ENCODE results near the gene NOL11. TPM values are rescaled to one million over a fixed set of nuclear protein-coding genes. Genes with fewer than 3 reads are reported as not detected.

Gene NOL11
- total and polyA plus RNA-seq, 2 of the 8 experiments (the other 6 are each of a cell fraction or from before 2014, with no cell fraction given): 58.0 to 97.2 TPM

- Histone ChIP-seq H3K23ac (ENCODE audit: insufficient read length) (no peak overlapping the region), H3K36me3 (ENCODE audit: control insufficient read depth in 2 of 4, insufficient read depth in 4 of 4, low read length in 3 of 4) (peaks cover 2 to 55% (median 15%) of the 10 kb centered on the region in 4 experiments; a peak in 6 of 8 replicates)
- POLR2A ChIA-PET (ENCODE audit: partially characterized antibody): interaction anchor here (0.7 to 1.9 kb wide), 4 partner anchors 12 to 44 kb away, joined by 3 to 6 read pairs (median 3); no protein-coding TSS in a partner anchor
- TF ChIP-seq SIN3A (conservative IDR thresholded peaks at IDR 0.05 in 1 of 2, IDR thresholded peaks at IDR 0.05 in 1 of 2; ENCODE audit: low read depth in 1 of 2, low read length in 2 of 2) (no peak), TCF12 (IDR thresholded peaks at IDR 0.05; ENCODE audit: low read depth, low read length) (no peak), EP300 (IDR thresholded peaks at IDR 0.05; ENCODE audit: borderline replicate concordance in 1 of 2, low read depth in 2 of 2, low read length in 2 of 2) (no peak), SIX5 (IDR thresholded peaks at IDR 0.05; ENCODE audit: low read depth, low read length) (no peak), TBP (IDR thresholded peaks at IDR 0.05; ENCODE audit: low read depth, low read length) (no peak), HDAC6 (IDR thresholded peaks at IDR 0.05; ENCODE audit: low read depth, low read length) (no peak)
These were observed 32.3 kb downstream of the NOL11 start for GRCh38 chr17:67750067-67750466.

More at GRCh38 chr17:67750067-67750466, 32.3 kb downstream of the NOL11 start:
- H4K91ac ChIP-seq (replicated peaks; ENCODE audit: insufficient read length, low read length): no peak overlapping the region
- H3K9ac ChIP-seq (replicated peaks in 1 of 4; ENCODE audit: extremely low read depth in 1 of 4, low read depth in 3 of 4, low read length in 3 of 4): no peak overlapping the region
- H3K79me2 ChIP-seq (ENCODE audit: control insufficient read depth in 1 of 2, insufficient read depth in 2 of 2, low read length in 2 of 2): no peaks in the 10 kb centered on the region
- no peak overlapping the region for H4K5ac ChIP-seq (ENCODE audit: insufficient read length, low read depth, low read length)
- peaks cover 0 to 21% (median 18%) of the 10 kb centered on the region in 4 experiments; a peak in 6 of 7 replicates for H3K4me1 ChIP-seq (replicated peaks in 1 of 4; ENCODE audit: control insufficient read depth in 3 of 4, insufficient read depth in 4 of 4, low read length in 3 of 4)
- no peak overlapping the region for H2BK5ac ChIP-seq (ENCODE audit: low read depth, low read length)
- no peaks in the 10 kb centered on the region for H4K20me1 ChIP-seq (replicated peaks in 1 of 2; ENCODE audit: control insufficient read depth in 1 of 2, insufficient read depth in 2 of 2, low read length in 2 of 2)
- H3K14ac ChIP-seq (ENCODE audit: insufficient read length): no peak overlapping the region
- no peak overlapping the region for H3K56ac ChIP-seq (replicated peaks; ENCODE audit: insufficient read length, low read depth, low read length)
- no peak overlapping the region for H3K4me2 ChIP-seq (ENCODE audit: insufficient read depth in 1 of 2, low read depth in 2 of 2, low read length in 2 of 2)
- H3K27me3 ChIP-seq (replicated peaks in 1 of 4; ENCODE audit: control insufficient read depth in 3 of 4, extremely low read depth in 1 of 4, insufficient read depth in 3 of 4, low read length in 3 of 4): no peaks in the 10 kb centered on the region
- no peak overlapping the region for H2BK120ac ChIP-seq (replicated peaks; ENCODE audit: low read depth, low read length)
- H4K8ac ChIP-seq (ENCODE audit: extremely low read depth, insufficient read depth, low read length): no peak overlapping the region; the same call in 1 of the 2 replicates
- H3K9me3 ChIP-seq (ENCODE audit: insufficient read depth in 2 of 2, low read depth in 1 of 2, low read length in 1 of 2): no peaks in the 10 kb centered on the region
- FAIRE-seq (no peak), DNase-seq (ENCODE audit: low read depth in 1 of 2, low spot score in 2 of 2) (no peak)
- no peak overlapping the region for H3K4me3 ChIP-seq (ENCODE audit: extremely low read depth in 1 of 4, insufficient read depth in 2 of 4, low read depth in 3 of 4, low read length in 4 of 4)
- H2AFZ ChIP-seq (ENCODE audit: low read length): no peak overlapping the region
- H2AK5ac ChIP-seq (ENCODE audit: low read depth, low read length): no peak overlapping the region
- CTCF ChIA-PET (ENCODE audit: partially characterized antibody): interaction anchor here (0.7 to 3.3 kb wide), 6 partner anchors 12 to 53 kb away, joined by 3 to 13 read pairs (median 6); partner anchors contain the start of gene NOL11
- no peaks in the 10 kb centered on the region; the same call in 1 of the 2 replicates for H3K79me1 ChIP-seq (ENCODE audit: low read depth, low read length)
- no peaks in the 10 kb centered on the region for H3K23me2 ChIP-seq (ENCODE audit: low read depth, low read length)
- no peak overlapping the region for H3K27ac ChIP-seq (ENCODE audit: low read depth, low read length)
- H3K4ac ChIP-seq (replicated peaks; ENCODE audit: insufficient read length, low read depth, low read length): no peak overlapping the region
- 90% methylated on average over 4 of the region's 4 CpGs; no CpG with 5 or more reads in 1 of the 2 experiments for WGBS, 2 experiments (ENCODE audit: extremely low coverage in 1 of 2, insufficient coverage in 1 of 2, insufficient read length in 1 of 2, insufficient replicate concordance in 2 of 2, low coverage in 1 of 2, low lambda C conversion rate in 2 of 2, missing lambda C conversion rate in 1 of 2)
- no peak overlapping the region for H2BK15ac ChIP-seq (ENCODE audit: low read length)
- no peak overlapping the region for H3K18ac ChIP-seq (ENCODE audit: extremely low read depth, low read length)
- H2BK12ac ChIP-seq (ENCODE audit: low read depth, low read length): no peak overlapping the region
- H2BK20ac ChIP-seq (ENCODE audit: low read length): no peak overlapping the region
